HG03280 (cell line): ENCODE data around the gene PDLIM1.

Source experiments
- ATAC-seq: cut with Tn5 transposase; IDR thresholded peaks from one replicate; pipeline ENCODE4 v1.9.1; 2021; ENCODE audit warnings: mild to moderate bottlenecking, moderate library complexity; ENCODE audit not compliant: unreplicated experiment

Gene PDLIM1

GRCh38 chr10:95289003-95289920 is 1.5 kb downstream of the PDLIM1 start:
- no peak for ATAC-seq

GRCh38 chr10:95288303-95288702 is 2.5 kb downstream of the PDLIM1 start:
- no peak for ATAC-seq

- ATAC-seq: no peak
Observed at GRCh38 chr10:95287281-95287680, 3.5 kb downstream of the PDLIM1 start.

- ATAC-seq: no peak
Observed at GRCh38 chr10:95286707-95287106, 4.1 kb downstream of the PDLIM1 start.

- no peak for ATAC-seq
Observed at GRCh38 chr10:95285556-95285955, 5.2 kb downstream of the PDLIM1 start.

GRCh38 chr10:95284807-95285206 is 6.0 kb downstream of the PDLIM1 start:
- ATAC-seq: no peak

- no peak for ATAC-seq
Observed at GRCh38 chr10:95282107-95282506, 8.7 kb downstream of the PDLIM1 start.

- no peak for ATAC-seq
Observed at GRCh38 chr10:95281206-95281605, 9.6 kb downstream of the PDLIM1 start.

GRCh38 chr10:95280637-95281036 is 10.2 kb downstream of the PDLIM1 start:
- ATAC-seq: no peak

GRCh38 chr10:95279042-95279820 is 11.6 kb downstream of the PDLIM1 start:
- no peak for ATAC-seq

GRCh38 chr10:95278061-95278988 is 12.5 kb downstream of the PDLIM1 start:
- no peak for ATAC-seq

GRCh38 chr10:95277614-95278013 is 13.2 kb downstream of the PDLIM1 start:
- no peak for ATAC-seq

GRCh38 chr10:95277201-95277570 is 13.6 kb downstream of the PDLIM1 start:
- no peak for ATAC-seq

GRCh38 chr10:95276367-95277200 is 14.2 kb downstream of the PDLIM1 start:
- no peak for ATAC-seq

- ATAC-seq: no peak
Observed at GRCh38 chr10:95275726-95276366, 15.0 kb downstream of the PDLIM1 start.

- no peak for ATAC-seq
Observed at GRCh38 chr10:95273393-95274312, 17.1 kb downstream of the PDLIM1 start.

- ATAC-seq: no peak
Observed at GRCh38 chr10:95268438-95268837, 22.4 kb downstream of the PDLIM1 start.

GRCh38 chr10:95267251-95267650 is 23.6 kb downstream of the PDLIM1 start:
- no peak for ATAC-seq
